IPS DF 19.7 (cell line): ENCODE measurements around the gene GLIS1.

Experiments used
- DNase-seq: peaks from one replicate; pipeline ENCODE4 v3.0.0-alpha.2; 2013; ENCODE audit warnings: low read depth, low spot score

Gene GLIS1

GRCh38 chr1:53511323-53511932, 227.5 kb downstream of the GLIS1 start:
- DNase-seq: no peak

- DNase-seq: no peak
Observed at GRCh38 chr1:53510215-53510614, 228.7 kb downstream of the GLIS1 start.

GRCh38 chr1:53509775-53510174, 229.2 kb downstream of the GLIS1 start:
- no peak for DNase-seq

- DNase-seq: no peak
Observed at GRCh38 chr1:53508991-53509666, 229.8 kb downstream of the GLIS1 start.

- DNase-seq: no peak
Observed at GRCh38 chr1:53508056-53508990, 230.6 kb downstream of the GLIS1 start.

- no peak for DNase-seq
Observed at GRCh38 chr1:53507116-53507820, 231.7 kb downstream of the GLIS1 start.

- DNase-seq: no peak
Observed at GRCh38 chr1:53506355-53507050, 232.5 kb downstream of the GLIS1 start.

GRCh38 chr1:53505891-53506290, 233.1 kb downstream of the GLIS1 start:
- no peak for DNase-seq

- no peak for DNase-seq
Observed at GRCh38 chr1:53505401-53505800, 233.6 kb downstream of the GLIS1 start.

- DNase-seq: no peak
Observed at GRCh38 chr1:53504901-53505300, 234.1 kb downstream of the GLIS1 start.

GRCh38 chr1:53503433-53504217, 235.3 kb downstream of the GLIS1 start:
- DNase-seq: no peak

GRCh38 chr1:53502641-53503432, 236.1 kb downstream of the GLIS1 start:
- no peak for DNase-seq

GRCh38 chr1:53501065-53502005, 237.6 kb downstream of the GLIS1 start:
- DNase-seq: no peak

- no peak for DNase-seq
Observed at GRCh38 chr1:53500204-53501064, 238.5 kb downstream of the GLIS1 start.

GRCh38 chr1:53499257-53500203, 239.4 kb downstream of the GLIS1 start:
- no peak for DNase-seq

- DNase-seq: no peak
Observed at GRCh38 chr1:53498555-53499131, 240.3 kb downstream of the GLIS1 start.
